ENCODE data around the gene TAGLN2.

Gene TAGLN2

DNA sequence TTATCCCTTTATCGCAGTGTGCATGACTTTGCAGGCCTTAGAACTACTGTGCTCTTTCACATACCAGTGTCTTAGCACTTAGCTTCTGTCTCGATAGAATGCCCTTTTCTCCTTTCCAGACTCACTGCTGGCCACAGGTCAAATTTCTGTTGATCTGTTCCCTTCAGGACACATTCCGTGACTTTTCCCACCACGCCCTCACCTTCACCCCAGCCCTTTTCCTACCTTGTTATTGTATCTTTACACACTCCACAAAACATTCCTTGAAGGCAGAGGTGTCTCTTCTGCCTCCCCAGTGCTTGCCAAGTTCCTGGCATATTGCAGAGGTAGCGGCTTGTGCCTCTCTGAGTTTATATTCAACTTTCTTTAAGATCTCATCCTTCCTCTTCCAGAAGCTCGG lies 23.8 kb upstream of the TAGLN2 start:
- no peak for DNase-seq

DNA sequence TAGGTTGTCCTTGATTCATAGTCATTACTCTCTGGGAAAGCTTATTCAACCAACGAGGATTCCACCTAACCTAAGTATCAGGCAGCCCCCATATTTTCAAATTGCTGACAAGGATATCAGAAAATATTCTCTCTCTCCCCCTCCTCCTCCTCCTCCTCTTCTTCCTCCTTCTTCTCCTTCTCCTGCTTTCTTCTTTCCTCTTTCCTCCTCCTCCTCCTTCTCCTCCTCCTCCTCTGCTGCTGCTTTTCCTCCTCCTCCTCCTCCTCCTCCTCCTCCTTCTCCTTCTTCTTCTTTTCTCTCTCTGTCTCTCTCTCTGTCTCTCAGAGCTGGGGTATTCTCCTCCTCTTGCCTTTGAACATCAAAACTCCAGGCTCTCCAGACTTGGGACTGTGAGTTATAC lies 22.6 kb upstream of the TAGLN2 start:
- no peak for DNase-seq

DNA sequence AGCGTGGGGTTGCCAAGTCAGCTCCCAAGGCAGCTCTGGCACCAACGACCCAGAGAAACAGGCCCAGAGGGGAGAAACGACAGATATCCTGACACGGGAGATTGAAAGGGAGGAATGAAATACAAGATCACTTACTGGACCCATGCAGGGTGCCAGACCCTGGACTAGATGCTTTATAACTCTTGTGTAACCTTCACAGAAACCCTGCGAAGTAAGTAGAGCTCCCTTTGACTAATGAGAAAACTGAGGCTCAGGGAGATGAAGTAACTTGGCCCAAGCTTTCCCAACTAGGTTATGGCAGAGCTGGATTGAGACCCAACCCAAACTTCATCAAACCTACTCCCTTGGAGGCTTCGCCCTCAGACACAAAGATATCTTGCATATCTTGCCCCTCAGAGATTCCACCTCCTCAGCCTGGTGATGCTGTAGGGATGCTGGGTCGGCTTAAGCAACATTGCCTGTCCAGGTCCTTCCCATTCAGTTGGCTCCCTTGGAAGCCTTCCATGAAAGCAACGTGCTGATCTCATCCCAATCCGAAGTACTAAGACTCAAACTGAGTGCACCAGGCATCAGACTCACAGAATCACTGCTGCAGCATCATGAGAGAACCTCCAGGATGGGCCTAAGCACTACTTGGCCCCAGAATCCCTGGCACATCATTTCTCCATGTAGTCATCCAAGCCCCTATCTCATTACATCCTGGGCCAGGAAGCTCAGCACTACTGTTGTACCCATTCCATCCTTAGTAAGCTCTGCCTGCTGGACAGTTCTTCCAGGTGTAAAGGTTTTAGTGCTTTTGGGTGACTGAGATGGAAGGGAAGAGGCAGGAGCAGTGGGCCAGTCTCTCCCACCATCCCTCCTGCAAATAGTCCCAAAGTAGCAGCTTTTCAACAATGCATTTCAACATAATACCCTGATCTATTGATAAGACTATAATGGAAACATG lies 21.2 kb upstream of the TAGLN2 start:
- DNase-seq, result no peak

DNA sequence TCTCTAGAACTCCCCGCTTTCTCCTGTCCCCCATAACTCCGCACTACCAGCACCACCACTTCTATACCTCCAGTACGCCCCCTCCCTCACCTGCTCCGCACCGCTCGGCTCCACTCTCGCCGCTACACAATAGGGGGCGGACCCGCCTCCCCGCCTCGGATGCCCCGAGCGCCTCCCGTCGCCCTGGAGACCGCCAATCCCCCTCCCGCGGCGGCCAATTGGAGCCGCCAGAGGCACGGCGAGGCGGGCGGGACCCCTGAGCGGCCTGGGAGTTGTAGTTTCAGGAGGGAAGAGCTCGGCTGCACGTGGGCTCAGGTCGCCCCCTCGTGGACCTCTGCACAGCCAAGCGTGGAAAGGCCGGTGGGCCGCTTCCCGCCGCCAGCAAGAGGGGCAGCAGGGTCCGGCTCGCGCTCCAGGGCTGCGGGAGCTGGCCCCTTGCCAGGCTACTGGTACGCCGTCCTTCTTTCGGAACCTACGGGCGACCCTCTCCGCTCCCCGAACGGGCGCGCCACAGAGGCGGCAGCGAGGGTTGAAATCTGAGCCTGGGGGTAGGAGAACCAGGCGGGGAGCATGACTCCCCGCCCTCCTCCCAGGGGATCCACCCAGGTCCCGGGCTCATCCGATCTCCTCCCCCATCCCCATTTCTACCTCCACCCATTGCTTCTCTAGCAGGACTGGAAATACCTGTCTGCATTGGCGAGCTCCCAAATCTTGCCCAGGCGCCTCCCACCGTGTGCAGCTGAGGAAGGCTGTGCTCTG lies 20.4 kb upstream of the TAGLN2 start, which contains the start of gene IGSF9:
Gene IGSF9 (minus strand): TSS at position 131 of the 759 bp plus-strand sequence. CDS start 2,159 bp downstream, outside the sequence.
- peak; percentile 7 for DNase-seq

DNA sequence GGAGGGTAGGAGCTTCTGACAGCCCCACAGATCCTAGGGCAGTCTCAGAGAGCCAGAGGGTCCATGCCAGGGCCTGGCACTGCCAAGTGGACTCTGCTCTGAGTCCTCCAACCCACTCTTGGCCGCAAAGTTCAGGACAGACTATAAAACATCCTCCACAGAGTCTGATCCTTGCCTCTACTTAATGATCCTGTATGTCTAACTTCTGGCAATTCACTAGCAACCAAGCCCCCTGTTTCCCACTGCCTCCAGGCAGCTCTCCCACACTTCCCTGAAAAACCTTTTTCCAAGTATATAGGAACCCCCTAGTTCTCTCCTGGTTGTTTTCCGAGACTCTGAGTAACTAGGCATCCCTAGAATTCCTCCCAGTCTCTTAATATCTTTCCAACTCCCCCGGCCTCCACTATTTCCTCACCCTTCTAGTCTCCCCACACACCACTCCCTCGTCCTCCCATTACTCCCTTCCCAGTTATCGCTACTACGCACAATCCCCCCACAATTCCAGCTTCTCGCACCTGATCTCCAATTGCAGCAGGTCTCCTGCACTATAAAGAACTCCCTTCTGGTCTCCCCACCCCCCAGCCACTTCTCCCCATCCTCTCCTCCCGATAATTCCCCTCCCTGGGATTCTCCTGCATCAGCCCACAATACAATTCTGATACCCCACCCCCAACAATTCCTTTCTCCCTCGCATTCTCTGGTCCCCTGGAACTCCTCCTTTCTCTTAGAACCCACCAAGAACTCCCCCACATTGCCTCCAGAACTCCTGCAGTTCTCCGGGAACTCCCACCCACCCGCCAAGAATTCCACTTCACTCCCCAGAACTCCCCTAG lies 19.5 kb upstream of the TAGLN2 start:
- DNase-seq, result no peak

DNA sequence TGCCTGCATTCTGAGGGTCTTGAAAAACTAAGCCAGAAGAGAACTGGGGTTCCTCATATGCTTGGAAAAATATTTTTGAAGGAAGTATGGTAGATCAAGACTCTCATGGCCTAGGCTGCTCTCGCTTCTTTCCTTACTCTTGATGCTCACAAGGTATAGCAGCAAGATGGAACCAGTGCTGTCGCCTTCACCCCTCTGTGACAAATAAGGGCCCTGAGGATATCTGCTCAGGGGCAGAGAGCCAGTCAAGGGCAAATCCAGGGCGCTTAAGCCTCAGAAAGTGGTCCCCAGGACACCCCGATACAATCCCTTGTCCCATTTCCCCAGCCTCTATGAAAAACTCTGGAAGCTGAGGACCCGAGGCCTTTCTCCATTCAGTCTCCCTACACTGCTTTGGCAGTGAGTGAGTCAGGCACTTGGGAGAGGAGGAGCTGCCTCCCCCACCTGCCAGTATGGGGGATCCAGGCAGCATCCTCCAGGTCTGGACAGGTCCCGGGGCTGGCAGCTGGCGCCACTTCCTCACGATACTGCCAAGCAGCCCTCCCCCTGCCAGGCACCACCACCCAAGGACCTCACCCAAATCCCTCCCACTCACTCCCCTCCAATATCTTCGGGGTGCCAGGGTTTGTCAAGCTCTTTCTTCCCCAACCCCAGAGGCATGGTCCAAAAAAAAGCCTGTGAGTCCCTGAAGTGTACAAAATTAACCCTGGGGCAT lies 18.8 kb upstream of the TAGLN2 start:
- DNase-seq, result no peak

DNA sequence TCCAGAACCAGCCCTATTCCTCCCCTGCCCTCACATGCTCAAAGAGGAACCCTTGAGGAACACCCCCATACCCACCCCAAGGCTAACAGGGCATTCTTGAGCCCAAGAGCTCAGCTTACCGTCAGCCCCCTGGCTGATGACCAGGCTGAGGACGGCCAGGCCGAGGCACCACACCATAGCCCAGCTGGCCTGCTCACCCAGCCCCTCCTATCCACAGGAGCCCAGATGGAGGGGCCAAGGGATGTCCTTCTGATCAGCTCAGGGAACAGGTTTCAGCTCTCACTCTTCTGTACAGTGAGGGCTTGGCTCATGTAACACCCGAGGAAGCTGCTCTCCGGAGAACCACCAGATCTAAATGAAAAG lies 18.0 kb upstream of the TAGLN2 start:
- DNase-seq, result no peak

DNA sequence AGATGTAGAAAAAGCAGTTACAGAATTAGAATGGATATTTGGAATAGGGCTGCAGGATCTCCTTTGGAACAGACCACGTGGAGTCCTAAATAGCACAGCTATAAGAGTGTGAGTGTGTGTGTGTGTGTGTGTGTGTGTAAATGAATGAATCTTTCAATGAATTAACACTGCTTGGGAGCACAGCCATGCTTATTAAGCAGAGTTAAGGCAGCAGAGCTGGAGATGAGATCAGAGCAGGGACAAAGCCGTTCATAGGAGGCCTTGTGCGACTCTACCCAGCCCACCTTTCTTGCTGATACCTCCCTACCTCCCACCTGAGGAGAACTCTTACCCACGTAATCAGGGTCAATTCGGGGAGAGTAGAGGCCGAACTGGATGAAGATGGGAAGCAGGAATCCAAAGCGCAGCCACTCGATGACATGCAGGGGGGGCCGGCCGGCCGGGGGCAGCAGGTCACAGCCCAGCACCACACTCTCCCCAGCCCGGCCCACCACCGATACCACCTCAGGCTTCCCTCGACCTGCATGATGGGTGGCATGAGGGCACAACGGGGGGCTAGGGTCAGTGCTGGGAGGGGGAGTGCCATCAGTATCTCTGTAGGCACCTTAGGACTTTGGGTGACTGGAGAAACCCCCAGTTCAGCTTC lies 17.4 kb upstream of the TAGLN2 start:
- no peak for DNase-seq

DNA sequence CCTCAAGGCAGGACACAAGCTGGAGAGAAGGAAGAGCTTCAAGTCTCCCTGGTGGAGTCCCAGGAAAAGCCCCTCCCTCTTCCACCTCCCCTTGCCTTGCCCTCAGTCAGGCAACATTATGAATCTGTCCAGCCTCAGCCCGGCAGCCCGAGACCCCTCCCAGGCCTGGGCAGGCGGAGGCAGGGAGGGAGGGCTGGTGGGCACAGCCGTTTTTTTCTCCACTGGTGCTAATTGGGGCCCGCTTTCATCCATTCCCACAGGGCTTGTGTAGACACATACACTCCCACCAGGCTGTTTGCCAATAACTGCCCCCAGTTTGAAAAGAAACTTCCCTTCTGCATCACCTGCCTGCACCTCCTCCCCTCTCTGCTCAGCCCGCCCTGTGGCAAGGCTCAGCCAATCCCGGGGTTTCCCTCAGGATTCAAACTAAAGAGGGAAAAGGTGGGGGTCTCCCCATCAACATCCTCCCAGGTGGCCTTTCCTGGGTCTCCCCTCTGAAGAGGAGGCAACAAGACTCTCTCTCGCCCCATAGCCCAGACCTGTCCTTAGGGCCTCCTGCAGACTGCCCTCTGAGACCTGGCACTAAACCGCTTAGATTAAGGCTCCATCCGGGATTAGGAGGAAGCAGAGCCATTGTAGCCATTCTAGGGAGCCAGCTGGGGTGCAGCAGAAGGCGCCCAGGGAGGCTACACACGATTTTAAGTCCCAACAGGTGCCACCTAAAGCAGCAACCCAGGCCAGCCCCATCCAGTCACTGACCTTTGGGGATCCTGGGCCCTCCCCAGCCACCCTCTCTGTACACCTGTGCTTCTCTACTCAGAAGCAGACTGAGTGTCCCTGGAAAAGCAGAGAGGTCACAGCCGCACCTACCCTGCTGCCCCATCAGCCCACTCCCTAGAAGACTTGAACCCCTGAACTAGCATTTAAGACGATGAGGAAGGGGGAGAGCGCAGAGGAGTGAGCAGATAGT lies 16.6 kb upstream of the TAGLN2 start:
- no peak for DNase-seq

DNA sequence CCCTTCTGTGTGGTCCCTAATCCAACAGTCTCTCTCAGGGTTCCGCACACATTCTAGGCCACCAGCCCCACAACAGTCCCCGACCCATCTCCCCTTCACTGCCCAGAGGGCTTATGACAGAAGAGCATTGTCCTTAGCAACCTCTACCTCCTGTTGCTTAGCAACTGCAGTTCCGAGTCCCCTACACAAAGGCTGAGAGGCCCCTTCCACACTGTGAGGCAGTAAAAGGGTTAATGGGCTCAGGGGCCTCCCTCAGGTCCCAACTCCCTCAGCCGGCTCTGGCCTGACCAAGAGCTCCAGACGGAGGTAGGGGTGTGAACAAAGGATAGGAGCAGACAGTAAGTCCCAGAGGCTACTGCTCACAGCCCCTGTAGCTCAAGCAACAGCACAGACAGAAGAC lies 15.8 kb upstream of the TAGLN2 start:
- DNase-seq, result no peak

DNA sequence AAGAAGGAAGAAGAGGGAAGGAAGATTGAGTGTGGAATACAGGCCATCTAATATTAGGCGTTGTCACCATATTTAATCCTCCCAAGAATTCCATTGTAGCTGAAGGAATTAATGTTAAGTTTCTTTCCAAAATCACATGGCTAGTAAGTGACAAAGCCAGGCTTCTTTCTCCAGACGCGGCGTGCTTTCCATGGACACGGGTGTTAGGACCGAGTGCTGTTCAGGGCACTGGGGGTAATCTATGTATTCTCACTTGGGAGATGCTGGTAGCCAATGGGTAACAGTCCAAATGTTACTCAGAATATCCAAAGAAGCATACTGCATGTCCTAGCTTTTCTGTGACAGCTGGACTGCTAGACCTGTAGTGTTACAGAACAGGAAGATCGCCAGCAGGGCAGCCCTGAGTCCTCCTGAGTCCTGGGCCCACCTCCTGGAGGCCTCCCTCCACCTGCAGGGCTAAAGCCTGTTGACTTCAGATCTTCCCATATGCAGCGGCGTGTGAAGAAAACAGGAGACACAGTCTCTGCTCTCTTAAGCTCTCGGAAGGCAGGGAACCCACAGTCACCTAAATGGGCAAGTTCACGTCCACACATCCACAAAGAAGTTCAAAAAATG lies 14.8 kb upstream of the TAGLN2 start:
- no peak for DNase-seq

DNA sequence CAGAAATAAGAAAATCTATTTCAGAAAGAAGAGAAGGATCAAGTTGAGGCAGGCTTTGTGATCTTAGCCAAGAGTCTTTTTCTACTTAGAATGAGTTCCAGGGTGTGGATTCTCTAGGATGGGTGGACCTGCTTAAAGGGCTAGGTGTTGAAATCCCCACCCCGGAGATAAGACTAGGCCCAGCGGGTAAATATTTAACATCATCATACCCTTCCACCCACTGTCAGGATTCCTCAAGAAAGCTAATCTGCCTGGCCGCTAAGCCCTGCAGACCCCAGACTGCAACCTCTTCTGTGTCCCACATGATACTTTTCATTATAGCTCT lies 14.3 kb upstream of the TAGLN2 start:
- DNase-seq, result no peak

DNA sequence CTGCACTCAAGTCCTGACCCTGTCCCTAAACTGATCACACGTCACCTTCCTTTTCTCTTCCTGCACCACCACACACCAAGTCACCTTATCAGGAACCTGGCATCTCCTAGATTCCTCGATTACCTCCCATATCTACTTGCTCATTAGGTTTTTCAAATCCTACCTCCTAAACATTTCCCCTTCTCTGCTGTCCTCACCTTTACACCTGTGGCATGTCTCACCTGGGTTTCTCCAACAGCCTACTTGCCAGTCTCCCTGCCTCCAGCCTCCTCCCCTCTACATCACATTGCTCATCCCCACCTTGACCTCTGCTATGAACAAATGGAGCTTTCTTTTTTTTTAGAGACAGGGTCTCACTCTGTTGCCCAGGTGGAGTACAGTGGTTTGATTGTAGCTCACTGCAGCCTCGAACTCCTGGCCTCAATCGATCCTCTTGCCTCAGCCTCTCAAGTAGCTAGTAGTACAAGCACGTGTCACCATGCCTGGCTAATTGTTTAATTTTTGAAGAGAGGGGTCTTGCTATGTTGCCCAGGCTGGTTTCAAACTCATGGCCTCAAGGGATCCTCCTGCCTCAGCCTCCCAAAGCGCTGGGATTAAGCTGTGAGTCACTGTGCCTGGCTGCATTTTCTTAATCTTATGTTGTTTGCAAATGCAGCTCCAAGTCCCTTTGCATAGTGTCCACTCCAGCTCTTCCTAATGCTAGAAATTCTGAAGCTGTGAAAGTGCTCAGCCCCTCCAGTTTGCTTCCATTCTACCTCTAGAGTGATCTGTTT lies 13.8 kb upstream of the TAGLN2 start:
- DNase-seq, result no peak

DNA sequence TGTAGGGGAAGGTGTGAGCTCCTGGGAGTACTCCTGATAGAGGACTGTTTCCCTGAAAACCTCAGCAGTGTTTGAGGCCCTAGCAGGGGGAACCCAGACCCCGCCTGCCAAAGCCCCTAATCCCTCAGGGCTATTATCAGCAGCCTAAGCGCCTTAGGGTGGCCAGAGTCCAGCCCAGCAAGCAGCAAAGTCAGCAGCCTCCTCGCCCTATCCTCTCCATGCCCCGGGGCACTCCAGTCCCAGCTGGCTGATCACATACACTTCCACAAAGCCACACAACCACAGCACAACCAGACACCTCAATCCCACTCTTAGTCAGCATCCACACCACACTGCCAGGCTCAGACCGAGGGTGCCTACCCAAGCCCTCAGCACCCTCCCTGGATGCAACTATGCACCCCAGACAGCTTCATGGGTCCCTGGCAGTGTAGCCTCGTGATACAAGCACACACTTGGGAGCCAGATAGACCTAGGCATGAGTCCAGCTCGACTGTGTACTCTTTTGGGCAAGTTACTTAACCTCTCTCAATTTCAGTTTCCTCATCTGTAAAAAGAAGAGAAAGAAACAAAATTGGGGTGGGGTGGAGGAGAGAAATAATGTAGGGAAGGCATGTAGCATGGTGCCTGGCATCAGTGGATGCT lies 13.0 kb upstream of the TAGLN2 start:
- no peak for DNase-seq

DNA sequence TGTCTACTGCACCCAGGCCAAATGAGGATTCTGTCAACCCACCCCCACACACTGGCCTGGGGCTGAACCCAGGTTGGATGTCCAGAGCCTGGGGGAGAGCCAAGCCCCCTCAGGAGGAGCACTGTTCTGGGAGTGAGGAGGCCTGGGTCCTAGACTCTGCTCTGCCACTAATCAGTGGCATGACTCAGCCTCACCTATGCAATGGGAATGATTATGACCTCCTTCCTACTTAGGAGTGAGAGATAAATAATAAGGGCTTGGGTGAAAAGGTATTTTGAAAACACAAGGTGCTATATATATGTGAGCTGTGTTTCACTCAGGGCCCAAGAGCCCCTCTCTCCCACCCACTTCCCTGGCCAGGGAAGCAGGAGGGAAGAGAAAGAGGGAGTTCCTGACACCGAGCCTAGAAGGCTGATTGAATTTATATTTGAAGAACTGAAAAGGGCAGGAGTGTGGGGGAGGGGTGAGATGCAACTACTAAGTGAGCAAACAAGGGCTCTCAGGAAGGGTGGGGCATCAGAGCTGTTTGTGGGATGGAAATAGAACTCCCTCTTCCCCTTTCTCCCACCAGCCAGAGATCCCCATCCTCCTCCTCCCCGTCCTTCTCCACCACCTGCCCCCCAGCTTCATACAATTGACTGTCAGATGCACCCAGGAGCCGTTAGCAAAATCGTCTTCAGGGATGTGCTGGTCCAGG lies 11.9 kb upstream of the TAGLN2 start:
- DNase-seq, result no peak

DNA sequence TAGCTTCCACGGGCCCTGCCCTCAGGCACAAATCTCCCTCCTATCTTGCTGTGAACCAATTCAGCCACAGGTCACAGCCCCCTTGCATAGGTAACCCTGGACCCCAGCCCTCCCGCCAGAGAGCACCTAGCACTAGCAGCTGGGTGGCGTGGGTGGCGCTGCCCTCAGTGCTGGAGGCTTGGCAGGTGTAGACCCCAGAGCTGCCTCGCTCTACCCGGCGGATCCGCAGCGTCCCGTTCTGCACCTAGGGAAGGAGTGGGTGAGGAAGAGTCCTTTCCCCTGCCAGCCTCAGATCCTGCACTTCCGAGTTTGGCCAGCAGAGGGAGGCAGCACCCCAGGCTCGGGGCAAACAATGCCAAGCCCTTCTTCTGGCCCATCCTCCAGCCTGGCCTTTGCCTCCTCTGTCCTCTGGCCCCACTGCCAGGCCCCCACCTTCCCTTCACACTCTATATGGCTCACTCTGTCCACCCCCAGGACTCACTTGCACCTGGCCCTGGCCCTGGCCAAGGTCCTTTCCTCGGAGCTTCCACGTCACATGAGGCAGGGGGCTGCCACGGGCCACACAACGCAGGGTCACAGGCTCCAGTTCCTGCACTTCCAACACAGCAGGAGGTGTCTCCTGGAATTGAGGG lies 11.1 kb upstream of the TAGLN2 start:
- DNase-seq, result peak; percentile 23

DNA sequence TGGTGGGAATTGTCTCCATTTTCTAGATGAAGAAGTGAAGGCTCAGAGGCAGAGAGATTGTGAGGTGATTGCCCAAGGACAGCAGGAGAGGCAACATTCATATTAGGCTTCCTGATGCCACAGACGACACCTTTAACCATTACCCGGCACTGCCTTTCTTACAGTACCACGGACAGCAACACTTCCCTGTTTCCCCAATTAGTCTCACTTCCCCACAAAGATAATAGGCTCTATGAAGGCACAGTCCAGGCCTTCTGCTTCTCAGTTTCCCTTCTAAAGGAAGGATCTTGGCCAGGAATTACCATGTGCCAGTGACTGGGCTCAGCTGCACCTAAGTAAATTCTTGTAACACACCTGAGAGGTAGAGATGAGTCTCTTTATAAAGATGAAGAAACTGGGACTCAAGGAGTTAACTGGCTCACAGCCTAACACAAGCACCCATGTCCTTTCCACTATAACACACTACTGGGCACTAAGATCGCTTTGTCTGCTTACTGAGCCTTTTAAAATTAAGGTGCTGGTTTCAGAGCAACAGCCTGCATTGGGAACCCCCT lies 10.5 kb upstream of the TAGLN2 start:
- no peak for DNase-seq

DNA sequence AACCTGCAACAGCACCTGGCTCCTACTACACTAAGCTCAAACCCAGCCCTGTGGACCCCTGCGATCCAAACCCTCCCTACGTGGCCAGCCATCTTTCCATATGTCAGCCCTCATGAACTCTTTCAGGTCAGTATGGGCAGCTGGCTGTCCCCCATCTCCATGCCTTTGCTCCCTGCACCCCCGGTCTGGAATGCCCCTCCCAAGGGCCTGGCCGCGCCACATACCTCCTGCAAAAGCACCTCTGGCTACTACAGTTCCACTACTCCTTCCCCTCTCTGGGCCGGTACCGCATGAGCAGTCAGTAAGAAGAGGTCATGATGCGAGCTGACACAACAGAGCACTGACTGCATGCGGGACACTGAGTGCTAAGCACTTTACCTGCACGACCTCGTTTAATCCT lies 10.0 kb upstream of the TAGLN2 start:
- DNase-seq, result no peak
